ENCODE measurements around the gene KAZALD1.

The KAZALD1 gene

DNA sequence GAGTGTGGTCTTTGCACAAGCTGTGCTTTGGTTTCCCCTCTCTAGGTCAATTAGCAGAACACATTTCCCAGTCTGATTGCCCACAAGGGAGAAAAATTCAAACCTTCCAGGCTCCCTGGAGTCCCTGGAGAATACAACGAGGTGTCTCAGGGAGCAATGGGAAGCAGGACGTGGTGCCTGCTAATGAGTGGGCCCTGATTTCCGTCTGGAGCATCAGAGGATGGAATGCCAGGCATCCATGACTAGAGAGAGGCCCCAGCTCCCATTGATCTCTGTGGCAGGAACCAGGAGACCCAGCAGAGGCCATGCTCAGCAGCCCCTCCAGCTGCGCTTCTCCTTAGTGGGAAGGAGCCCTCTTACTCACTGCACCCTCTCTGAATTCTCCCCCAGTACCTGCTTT, 36.1 kb downstream of the KAZALD1 start:
- CTCF ChIA-PET = interaction anchor here (0.7 to 16.6 kb wide), 8 partner anchors 9 to 84 kb away, joined by 3 to 506 read pairs (median 8); partner anchors contain the start of gene TLX1
- TF ChIP-seq, protein P1, sequence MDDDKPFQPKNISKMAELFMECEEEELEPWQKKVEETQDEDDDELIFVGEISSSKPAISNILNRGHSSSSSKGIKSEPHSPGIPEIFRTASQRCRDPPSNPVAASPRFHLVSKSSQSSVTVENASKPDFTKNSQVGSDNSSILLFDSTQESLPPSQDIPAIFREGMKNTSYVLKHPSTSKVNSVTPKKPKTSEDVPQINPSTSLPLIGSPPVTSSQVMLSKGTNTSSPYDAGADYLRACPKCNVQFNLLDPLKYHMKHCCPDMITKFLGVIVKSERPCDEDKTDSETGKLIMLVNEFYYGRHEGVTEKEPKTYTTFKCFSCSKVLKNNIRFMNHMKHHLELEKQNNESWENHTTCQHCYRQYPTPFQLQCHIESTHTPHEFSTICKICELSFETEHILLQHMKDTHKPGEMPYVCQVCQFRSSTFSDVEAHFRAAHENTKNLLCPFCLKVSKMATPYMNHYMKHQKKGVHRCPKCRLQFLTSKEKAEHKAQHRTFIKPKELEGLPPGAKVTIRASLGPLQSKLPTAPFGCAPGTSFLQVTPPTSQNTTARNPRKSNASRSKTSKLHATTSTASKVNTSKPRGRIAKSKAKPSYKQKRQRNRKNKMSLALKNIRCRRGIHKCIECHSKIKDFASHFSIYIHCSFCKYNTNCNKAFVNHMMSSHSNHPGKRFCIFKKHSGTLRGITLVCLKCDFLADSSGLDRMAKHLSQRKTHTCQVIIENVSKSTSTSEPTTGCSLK (tag by site-specific recombination; IDR thresholded peaks at IDR 0.05) = no peak
- TF ChIP-seq, protein P2, sequence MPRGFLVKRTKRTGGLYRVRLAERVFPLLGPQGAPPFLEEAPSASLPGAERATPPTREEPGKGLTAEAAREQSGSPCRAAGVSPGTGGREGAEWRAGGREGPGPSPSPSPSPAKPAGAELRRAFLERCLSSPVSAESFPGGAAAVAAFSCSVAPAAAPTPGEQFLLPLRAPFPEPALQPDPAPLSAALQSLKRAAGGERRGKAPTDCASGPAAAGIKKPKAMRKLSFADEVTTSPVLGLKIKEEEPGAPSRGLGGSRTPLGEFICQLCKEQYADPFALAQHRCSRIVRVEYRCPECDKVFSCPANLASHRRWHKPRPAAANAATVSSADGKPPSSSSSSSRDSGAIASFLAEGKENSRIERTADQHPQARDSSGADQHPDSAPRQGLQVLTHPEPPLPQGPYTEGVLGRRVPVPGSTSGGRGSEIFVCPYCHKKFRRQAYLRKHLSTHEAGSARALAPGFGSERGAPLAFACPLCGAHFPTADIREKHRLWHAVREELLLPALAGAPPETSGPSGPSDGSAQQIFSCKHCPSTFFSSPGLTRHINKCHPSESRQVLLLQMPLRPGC (tag by site-specific recombination; IDR thresholded peaks at IDR 0.05) = no peak
- TF ChIP-seq ZNF433 (tag by site-specific recombination; IDR thresholded peaks at IDR 0.05; ENCODE audit: low read depth) (no peak), ZNF174 (tag by site-specific recombination; IDR thresholded peaks at IDR 0.05) (no peak), ZBTB1 (tag by site-specific recombination; IDR thresholded peaks at IDR 0.05) (no peak), ZNF626 (tag by site-specific recombination; IDR thresholded peaks at IDR 0.05) (no peak), SCRT2 (tag by site-specific recombination; IDR thresholded peaks at IDR 0.05) (no peak), ZNF423 (tag by site-specific recombination; IDR thresholded peaks at IDR 0.05) (no peak), ZNF544 (tag by site-specific recombination; IDR thresholded peaks at IDR 0.05) (no peak), GLI2 (tag by site-specific recombination; IDR thresholded peaks at IDR 0.05; ENCODE audit: borderline replicate concordance, low read depth) (no peak), PRDM1 (tag by site-specific recombination; IDR thresholded peaks at IDR 0.05) (no peak), KLF8 (tag by site-specific recombination; IDR thresholded peaks at IDR 0.05) (no peak)
- TF ChIP-seq, protein P3, sequence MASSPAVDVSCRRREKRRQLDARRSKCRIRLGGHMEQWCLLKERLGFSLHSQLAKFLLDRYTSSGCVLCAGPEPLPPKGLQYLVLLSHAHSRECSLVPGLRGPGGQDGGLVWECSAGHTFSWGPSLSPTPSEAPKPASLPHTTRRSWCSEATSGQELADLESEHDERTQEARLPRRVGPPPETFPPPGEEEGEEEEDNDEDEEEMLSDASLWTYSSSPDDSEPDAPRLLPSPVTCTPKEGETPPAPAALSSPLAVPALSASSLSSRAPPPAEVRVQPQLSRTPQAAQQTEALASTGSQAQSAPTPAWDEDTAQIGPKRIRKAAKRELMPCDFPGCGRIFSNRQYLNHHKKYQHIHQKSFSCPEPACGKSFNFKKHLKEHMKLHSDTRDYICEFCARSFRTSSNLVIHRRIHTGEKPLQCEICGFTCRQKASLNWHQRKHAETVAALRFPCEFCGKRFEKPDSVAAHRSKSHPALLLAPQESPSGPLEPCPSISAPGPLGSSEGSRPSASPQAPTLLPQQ (tag by site-specific recombination; IDR thresholded peaks at IDR 0.05) = no peak
- TF ChIP-seq, protein P4, sequence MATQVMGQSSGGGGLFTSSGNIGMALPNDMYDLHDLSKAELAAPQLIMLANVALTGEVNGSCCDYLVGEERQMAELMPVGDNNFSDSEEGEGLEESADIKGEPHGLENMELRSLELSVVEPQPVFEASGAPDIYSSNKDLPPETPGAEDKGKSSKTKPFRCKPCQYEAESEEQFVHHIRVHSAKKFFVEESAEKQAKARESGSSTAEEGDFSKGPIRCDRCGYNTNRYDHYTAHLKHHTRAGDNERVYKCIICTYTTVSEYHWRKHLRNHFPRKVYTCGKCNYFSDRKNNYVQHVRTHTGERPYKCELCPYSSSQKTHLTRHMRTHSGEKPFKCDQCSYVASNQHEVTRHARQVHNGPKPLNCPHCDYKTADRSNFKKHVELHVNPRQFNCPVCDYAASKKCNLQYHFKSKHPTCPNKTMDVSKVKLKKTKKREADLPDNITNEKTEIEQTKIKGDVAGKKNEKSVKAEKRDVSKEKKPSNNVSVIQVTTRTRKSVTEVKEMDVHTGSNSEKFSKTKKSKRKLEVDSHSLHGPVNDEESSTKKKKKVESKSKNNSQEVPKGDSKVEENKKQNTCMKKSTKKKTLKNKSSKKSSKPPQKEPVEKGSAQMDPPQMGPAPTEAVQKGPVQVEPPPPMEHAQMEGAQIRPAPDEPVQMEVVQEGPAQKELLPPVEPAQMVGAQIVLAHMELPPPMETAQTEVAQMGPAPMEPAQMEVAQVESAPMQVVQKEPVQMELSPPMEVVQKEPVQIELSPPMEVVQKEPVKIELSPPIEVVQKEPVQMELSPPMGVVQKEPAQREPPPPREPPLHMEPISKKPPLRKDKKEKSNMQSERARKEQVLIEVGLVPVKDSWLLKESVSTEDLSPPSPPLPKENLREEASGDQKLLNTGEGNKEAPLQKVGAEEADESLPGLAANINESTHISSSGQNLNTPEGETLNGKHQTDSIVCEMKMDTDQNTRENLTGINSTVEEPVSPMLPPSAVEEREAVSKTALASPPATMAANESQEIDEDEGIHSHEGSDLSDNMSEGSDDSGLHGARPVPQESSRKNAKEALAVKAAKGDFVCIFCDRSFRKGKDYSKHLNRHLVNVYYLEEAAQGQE (tag by site-specific recombination; IDR thresholded peaks at IDR 0.05) = no peak
- TF ChIP-seq, protein P5, sequence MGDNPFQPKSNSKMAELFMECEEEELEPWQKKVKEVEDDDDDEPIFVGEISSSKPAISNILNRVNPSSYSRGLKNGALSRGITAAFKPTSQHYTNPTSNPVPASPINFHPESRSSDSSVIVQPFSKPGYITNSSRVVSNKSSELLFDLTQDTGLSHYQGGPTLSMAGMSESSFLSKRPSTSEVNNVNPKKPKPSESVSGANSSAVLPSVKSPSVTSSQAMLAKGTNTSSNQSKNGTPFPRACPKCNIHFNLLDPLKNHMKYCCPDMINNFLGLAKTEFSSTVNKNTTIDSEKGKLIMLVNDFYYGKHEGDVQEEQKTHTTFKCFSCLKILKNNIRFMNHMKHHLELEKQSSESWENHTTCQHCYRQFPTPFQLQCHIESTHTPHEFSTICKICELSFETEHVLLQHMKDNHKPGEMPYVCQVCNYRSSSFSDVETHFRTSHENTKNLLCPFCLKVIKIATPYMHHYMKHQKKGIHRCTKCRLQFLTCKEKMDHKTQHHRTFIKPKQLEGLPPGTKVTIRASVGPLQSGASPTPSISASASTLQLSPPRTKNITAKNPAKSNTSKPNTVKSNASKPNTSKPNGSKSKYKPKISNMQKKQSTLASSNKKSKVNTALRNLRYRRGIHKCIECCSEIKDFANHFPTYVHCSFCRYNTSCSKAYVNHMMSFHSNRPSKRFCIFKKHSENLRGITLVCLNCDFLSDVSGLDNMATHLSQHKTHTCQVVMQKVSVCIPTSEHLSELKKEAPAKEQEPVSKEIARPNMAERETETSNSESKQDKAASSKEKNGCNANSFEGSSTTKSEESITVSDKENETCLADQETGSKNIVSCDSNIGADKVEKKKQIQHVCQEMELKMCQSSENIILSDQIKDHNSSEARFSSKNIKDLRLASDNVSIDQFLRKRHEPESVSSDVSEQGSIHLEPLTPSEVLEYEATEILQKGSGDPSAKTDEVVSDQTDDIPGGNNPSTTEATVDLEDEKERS (tag by site-specific recombination; IDR thresholded peaks at IDR 0.05) = no peak
- POLR2A ChIA-PET = interaction anchor here (0.6 kb wide), 1 partner anchor 751 kb away, joined by 7 read pairs; the partner anchor contains the start of gene SCD

More for the DNA sequence above, 36.1 kb downstream of the KAZALD1 start:
- Histone ChIP-seq H3K4me3 (ENCODE audit: low read depth, low read length) (no peak overlapping the region), H3K9me3 (ENCODE audit: control insufficient read depth, insufficient read depth, low read depth, low read length) (no peaks in the 10 kb centered on the region), H3K4me1 (ENCODE audit: control insufficient read depth, insufficient read depth, low read length) (no peaks in the 10 kb centered on the region), H3K27ac (ENCODE audit: extremely low read depth, low read depth, low read length) (no peak overlapping the region), H3K36me3 (ENCODE audit: control insufficient read depth in 2 of 2, insufficient read depth in 1 of 2, low read length in 2 of 2) (no peaks in the 10 kb centered on the region)

Measured in HEK293 (cell line).